Measurements from ENCODE around the gene SPECC1.
"Not testable (repeated sequence)": the region's sequence is repeated elsewhere in the genome, so short reads cannot be mapped to it uniquely, and the experiment has no call there.

Gene SPECC1

GRCh38 chr17:20071824-20072691 lies 62.9 kb downstream of the SPECC1 start:
- no peak for DNase-seq (ENCODE audit: low read depth)

DNA sequence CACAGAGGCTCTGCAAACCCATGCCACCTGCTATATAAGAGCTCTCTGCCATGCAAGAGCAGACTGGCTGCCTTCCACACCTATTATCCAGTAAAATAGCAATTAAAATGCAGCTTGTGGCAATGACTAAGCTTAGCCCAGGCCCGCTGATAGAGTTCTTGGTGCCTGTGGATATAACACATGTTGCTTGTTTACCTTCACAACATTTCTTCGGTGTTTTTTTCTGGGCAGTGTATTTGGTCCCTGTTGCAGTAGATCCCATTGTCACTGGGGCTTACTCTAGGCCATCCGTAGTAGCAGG lies 63.5 kb downstream of the SPECC1 start:
- DNase-seq (ENCODE audit: low read depth) = no peak

- DNase-seq (ENCODE audit: low read depth) = peak; percentile 38
Measured at GRCh38 chr17:20073055-20073979, 64.2 kb downstream of the SPECC1 start.

DNA sequence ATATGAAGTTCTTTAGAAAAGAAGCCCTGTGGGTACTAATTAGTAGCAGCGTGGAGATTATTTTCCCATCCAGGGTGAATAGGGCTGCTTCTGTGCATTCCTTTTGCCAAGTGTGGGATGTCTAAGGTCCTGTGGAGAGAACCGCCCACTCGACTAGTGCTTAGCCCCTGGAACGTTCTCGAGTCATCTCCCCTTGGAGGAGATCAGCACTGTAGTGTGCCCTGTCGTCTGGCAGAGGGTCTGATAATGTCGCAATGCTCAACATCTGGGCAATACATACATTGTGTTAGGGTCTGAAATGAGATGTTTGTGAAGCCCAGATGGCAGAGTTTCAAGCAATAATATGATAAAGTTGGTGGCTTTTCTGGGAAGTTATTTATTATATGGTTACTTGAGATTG lies 64.8 kb downstream of the SPECC1 start:
- DNase-seq (ENCODE audit: low read depth) = no peak

GRCh38 chr17:20074489-20074888 lies 65.3 kb downstream of the SPECC1 start:
- DNase-seq (ENCODE audit: low read depth) = no peak

DNA sequence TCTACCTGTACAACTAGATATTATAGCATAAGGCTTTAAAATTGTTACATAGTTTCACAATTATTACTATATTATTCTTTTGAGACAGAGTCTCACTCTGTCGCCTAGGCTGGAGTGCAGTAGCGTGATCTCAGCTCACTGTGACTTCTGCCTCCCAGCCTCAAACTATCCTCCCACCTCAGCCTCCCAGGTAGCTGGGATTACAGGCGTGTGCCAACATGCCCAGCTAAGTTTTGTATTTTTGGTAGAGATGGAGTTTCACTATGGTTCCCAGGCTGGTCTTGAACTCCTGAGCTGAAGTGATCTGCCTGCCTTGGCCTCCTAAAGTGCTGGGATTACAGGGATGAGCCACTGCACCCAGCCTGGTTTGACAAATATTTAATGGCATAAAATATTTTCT lies 67.0 kb downstream of the SPECC1 start:
- DNase-seq (ENCODE audit: low read depth) = not testable (repeated sequence)

DNA sequence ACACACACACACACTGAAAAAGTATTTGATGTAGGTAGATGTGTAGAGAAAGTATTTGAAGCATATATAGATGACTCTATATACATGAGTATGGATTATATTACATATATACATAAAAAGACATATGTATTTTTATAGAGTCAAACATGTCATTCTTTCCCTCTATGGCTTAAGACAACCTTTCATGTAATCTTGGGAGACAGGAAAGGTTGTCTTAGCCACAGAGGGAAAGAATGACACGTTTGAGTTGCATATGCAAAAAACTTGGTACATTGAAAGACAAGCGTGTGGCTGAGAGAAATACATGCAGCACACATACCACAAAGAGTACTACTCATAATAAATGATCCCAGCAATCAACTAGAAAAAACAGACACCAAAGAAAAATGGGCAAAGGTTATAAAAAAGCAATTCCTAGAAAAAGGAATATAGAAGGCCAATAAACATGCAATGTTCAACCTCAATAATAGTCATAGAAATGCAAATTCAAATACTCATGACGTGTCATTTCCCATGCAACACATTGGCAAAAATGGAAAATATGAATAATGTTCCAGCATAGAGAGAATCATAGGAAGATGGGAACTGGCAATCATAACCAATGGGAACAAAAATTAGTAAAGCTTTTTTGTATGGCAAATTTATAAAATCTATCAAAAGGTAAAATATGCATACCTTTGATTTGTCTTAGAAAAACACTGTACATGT lies 69.0 kb downstream of the SPECC1 start:
- DNase-seq (ENCODE audit: low read depth) = no peak

DNA sequence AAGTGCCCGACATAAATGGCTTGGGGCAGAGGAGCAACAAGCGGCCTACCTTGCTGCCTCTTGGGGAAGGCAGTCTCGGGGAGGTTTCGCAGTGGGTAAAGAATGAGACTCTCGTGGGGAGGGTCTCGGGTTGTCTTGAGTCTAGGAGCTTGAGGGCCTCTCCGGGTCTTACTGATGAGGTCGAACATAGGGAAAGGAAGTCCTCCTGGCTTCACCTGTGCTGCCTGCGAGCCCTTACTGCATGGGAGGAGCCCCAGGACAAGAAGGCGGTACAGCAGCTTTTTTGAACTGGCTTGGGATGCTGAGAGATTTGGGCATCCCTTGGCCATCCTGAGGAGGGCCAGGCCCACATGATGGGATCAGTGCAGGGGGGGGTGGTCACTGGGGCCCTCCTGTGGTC lies 71.4 kb downstream of the SPECC1 start:
- DNase-seq (ENCODE audit: low read depth) = no peak

DNA sequence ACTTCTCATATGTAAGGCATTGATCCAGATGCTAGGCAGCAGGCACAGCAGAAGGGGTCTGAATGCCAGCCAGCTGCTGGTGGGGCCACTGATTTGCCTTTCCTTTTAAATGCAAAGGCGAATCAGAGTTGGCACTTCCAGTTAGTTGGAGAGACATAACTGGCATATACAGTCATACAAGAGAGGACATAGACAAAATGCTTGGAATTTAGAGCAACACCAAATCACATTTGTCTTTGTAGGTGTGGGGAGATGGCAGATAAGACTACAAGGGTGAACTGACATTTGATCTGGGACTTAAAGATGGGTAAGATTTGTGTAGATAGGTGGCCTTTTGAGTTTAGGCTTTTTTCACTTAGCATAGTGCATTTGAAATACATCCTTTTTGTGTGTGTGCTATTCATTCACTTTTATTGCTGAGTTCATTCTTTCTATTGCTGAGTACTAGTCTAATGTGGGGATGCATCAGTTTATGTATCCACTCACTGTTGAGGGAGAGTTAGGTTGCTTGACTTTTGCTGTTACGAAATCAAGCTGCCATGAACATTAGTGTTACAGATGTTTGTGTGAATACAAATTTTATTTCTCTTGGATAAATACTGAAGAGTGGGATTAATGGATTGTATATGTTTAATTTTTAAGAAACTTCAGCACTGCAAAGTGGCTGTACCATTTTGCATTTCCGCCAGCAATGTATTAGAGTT lies 74.1 kb downstream of the SPECC1 start:
- no peak for DNase-seq (ENCODE audit: low read depth)

- no peak for DNase-seq (ENCODE audit: low read depth)
Measured at GRCh38 chr17:20084621-20085282, 75.6 kb downstream of the SPECC1 start.

DNA sequence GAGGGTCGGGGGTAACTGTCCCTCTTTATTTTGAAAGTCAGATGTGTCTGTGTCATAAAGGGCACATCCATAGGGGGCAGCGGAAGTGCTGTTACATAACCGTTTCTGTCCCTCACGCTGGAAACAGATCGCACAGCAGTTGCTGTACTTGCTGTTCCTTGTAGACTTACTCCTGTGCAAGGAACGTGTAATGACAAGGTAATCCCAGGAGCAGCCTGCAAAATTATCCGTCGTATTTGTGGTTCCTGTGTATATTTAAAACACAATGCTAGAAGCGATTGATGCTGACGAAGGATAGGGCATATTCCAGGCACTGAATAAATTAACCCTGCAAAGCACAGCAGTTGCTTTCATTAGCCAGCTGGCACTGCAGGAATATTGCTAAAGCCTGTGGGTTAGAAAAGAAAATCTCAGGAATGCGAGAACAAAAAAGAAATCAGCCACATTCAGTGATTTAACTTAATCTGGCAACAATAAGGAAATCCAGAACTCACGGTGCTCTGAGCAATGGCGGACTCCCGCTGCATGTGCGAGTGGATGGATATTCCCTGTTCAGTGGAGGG lies 76.2 kb downstream of the SPECC1 start:
- DNase-seq (ENCODE audit: low read depth) = no peak

GRCh38 chr17:20086416-20087076 lies 77.4 kb downstream of the SPECC1 start:
- no peak for DNase-seq (ENCODE audit: low read depth)

- no peak for DNase-seq (ENCODE audit: low read depth)
Measured at GRCh38 chr17:20087538-20088250, 78.5 kb downstream of the SPECC1 start.

DNA sequence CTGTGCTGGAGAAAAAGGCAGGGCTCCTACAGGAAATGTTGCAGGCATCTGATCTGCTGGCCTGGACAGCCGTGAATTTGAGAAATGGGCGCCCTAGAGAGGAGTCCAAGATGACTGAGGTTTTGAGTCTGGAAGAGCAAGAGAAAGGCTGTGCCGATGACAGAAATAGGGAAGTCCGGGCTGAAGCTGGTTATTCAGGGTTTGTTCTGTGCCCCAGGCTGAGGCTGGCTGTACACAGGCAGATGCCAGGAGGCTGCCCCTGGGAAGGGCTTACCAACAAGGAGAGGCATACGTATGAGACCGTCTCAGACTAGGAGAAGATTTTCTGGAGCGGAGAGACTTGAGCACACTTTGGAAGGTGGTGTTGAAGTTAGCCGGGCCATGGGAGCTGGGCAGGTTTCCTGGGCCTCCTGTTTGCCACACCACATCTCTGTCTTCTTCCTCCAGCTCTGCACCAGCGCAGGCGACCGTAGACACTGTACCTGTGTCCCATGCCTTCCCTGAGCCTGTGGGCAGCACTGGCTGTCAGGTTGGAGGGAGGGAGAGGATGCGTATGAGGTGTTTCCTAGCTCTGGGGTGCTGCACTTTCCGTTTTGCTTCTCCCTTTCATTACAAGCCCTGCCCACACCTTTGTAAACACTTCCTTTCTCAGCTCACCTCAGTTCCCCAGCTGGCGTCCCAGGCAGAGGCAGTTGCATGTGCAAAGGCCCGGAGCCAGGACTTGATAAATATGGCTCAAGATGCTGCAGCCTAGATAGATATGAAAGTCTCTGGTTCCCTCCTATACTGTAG lies 80.8 kb downstream of the SPECC1 start:
- no peak for DNase-seq (ENCODE audit: low read depth)

DNA sequence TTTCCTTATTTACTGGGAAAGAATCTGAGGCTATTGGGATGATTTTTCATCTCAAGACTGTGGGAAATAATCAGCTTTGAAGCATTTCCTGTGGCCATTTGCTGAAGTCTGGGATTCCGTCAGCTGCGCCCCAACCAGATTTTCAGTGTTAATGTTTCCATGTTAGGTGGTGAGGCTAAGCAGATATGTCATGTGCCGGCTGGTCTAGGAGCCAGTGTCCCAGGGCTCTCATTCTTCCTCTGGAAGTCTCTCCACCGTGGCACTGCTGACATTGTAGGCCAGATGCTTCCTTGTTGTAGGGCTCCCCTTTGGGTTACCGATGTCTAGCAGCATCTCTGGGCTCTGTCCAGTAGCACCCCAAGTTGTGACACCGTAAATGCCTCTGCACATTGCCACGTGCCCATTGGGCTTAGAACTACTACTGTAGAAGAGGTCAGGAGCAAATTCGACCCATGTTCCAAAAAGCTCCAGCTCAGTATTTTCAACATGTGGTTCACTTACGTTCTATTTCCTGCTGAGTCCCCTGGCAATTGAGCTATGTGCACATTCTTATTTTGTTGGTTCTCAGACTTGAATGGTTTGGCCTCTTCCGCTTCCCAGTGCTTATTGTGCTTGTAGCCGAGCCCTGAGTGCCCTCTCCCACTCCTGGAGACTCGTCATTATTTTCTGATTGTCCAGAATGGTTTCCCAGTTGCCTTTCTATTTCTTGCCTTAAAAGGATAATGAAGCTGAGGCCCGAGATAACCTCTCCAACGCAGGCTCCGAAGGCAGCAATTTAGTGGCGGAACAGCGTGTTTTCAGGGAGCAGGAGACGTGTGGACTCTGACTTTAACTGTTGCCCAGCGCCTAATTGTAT lies 82.2 kb downstream of the SPECC1 start:
- DNase-seq (ENCODE audit: low read depth) = peak; percentile 80

- DNase-seq (ENCODE audit: low read depth) = no peak
Measured at GRCh38 chr17:20092261-20092867, 83.2 kb downstream of the SPECC1 start.

DNA sequence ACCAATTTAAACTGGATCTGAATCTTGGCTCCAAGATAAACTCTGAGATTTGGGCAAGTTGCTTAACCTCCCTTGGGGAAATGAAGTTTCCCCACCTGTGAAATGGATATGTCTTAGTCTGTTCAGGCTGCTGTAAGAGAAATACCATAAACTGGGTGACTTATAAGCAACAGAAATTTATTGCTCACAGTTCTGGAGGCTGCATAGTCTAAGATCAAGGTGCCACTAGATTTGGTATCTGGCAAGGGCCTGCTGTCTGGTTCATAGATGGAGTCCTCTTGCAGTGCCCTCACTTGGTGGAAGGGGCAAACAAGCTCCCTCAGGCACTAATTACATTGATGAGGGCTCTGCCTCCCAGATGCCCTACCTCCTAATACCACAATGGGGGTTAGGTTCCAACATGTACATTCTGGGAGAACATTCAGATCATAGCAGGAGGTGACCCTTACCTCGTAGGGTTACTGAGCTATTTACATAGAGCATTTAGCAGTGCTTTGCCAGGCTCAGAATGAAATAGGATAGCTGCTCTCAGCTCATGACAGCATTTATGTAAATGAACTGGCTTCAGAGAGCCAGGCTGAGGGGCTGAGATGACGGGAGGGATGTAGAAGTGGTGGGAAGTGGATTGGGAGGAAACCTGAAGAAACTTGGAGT lies 83.9 kb downstream of the SPECC1 start:
- no peak for DNase-seq (ENCODE audit: low read depth)

Data from stromal cell of bone marrow (primary cell).